ENCODE measurements around the gene ICE1.
"Not testable (repeated sequence)": the region's sequence is repeated elsewhere in the genome, so short reads cannot be mapped to it uniquely, and the experiment has no call there.

ICE1 gene

GRCh38 chr5:5453131-5453530, 30.7 kb downstream of the ICE1 start:
- DNase-seq (ENCODE audit: low read depth in 2 of 2): no peak

- DNase-seq (ENCODE audit: low read depth in 2 of 2): no peak
Measured at GRCh38 chr5:5454391-5454790, 31.9 kb downstream of the ICE1 start.

DNA sequence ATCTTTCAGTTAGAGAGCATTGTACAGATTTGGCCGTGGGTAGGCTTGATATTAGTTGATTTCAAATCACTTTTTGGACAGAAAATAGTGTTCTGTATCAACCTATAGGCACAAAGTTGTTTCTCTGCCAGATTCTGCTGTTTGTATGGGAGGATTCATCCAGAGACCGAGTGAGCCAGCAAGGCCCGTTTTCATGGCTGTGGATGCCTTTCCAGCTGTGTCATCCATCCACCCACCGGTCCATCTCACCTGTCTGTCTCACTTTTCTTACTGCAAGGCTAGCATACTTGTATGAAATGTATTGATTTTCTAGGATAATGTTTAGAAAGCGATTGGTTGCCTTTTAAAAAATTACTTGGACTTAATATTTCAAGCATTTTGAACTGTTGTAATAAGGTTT, 34.4 kb downstream of the ICE1 start:
- no peak for DNase-seq (ENCODE audit: low read depth in 2 of 2)

DNA sequence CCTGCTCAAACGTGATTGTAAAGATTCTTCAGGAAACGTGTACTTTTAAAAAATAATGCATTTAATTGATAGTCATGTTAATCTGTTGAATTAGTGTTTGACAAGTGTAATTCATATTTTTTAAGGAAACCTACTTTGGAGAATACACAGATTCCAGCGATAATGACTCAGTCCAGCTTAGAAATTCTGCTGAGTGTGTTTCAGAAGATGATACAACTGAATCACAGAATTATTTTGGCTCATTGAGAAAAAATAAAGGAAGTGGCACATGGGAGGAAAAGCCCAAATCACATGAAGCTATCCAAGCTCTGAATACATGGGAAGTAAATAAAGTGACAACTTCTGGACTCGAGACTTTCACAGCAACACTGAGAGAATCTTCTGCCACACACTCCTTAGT, 37.8 kb downstream of the ICE1 start:
- no peak for DNase-seq (ENCODE audit: low read depth in 2 of 2)

- no peak for DNase-seq (ENCODE audit: low read depth in 2 of 2)
Measured at GRCh38 chr5:5461012-5461411, 38.5 kb downstream of the ICE1 start.

- DNase-seq (ENCODE audit: low read depth in 2 of 2): no peak
Measured at GRCh38 chr5:5464036-5464715, 41.7 kb downstream of the ICE1 start.

GRCh38 chr5:5466227-5466626, 43.8 kb downstream of the ICE1 start:
- DNase-seq (ENCODE audit: low read depth in 2 of 2): no peak

GRCh38 chr5:5467737-5468136, 45.3 kb downstream of the ICE1 start:
- DNase-seq (ENCODE audit: low read depth in 2 of 2): no peak

- no peak for DNase-seq (ENCODE audit: low read depth in 2 of 2)
Measured at GRCh38 chr5:5470933-5471332, 48.5 kb downstream of the ICE1 start.

DNA sequence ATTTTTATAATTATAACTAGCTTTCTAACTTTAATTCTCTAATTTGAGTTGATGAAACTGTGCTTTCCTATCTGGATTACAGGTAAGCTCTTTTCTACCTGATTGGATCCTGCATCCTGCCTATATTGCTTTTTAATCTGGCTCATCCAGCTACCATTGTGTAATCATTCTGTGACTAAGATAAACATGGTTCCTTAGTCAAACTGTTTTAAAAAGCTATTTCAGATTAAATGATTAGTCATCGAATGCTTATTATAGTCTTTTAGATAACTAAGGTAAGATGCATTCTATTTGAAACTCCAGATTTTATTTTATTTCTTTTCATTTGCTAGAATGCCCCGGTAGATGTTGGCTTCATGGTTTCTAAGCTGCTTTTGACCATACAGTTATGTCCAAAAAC, 50.7 kb downstream of the ICE1 start:
- DNase-seq (ENCODE audit: low read depth in 2 of 2): no peak

- DNase-seq (ENCODE audit: low read depth in 2 of 2): no peak
Measured at GRCh38 chr5:5474961-5475360, 52.5 kb downstream of the ICE1 start.

DNA sequence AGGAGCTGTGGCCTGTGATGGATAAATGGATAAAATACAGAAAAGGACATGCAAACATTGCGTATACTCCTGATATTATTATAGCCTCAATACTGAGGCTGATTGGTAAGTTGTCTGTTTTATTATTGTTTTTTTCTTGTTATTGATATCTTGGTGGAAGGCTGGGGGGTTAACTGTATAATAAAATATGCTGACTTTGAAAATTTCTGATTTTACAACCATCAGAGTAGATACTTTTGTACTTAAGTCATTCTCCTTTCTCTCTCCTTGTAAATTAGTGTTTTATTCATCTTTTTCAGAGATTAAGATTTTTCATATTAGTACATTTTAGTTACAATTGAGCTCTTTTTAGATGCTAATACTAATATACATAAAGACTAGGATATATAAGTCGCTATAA, 53.5 kb downstream of the ICE1 start:
- DNase-seq (ENCODE audit: low read depth in 2 of 2): no peak

DNA sequence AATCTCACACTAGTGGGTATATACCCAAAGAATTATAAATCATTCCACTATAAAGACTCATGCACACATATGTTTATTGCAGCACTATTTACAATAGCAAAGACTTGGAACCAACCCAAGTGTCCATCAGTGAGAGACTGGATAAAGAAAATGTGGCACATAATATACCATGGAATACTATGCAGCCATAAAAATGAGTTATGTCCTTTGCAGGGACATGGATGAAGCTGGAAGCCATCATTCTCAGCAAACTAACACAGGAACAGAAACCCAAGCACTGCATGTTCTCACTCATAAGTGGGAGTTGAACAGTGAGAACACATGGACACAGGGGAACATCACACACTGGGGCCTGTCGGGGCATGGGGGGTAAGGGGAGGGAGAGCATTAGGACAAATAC, 57.1 kb downstream of the ICE1 start:
- not testable (repeated sequence) for DNase-seq (ENCODE audit: low read depth in 2 of 2)

GRCh38 chr5:5480481-5481111, 58.1 kb downstream of the ICE1 start:
- no peak for DNase-seq (ENCODE audit: low read depth in 2 of 2)

GRCh38 chr5:5481206-5481605, 58.7 kb downstream of the ICE1 start:
- no peak for DNase-seq (ENCODE audit: low read depth in 2 of 2)

DNA sequence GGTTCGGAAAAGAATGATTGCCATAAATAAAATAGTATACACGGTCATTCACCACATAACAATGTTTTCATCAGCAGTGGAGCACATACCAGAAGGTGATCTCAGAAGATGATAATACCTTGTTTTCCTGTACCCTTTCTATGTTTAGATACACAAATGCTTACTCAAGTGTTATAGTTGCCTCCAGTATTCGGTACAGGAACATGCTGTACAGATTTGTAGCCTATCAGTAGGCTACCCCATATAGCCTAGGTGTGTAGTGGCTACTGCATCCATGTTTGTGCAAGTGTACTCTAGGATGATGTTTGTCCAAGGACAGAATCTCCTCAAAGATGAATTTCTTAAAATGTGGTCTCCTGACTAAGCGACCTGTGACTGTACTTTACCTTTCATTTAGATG, 59.2 kb downstream of the ICE1 start:
- no peak for DNase-seq (ENCODE audit: low read depth in 2 of 2)

DNA sequence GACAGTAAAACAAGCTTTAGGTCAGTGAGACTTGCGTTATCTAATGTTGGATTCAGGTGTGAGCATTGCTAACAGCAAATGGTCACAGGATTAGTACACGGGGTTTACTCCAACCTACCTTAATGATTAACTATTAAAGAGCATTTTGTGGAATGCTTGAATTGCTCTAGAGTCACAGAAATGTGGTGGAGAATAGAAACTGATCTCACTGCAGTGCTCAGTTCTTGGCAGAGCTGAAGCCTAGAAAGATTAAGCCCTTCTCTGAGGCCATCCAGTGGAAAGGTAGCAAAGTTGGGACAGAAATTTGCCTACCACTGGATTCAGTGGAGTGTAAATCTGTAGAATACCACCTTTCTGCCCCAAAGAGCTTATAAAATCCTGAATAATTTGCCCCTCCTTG, 60.9 kb downstream of the ICE1 start:
- no peak for DNase-seq (ENCODE audit: low read depth in 2 of 2)

DNA sequence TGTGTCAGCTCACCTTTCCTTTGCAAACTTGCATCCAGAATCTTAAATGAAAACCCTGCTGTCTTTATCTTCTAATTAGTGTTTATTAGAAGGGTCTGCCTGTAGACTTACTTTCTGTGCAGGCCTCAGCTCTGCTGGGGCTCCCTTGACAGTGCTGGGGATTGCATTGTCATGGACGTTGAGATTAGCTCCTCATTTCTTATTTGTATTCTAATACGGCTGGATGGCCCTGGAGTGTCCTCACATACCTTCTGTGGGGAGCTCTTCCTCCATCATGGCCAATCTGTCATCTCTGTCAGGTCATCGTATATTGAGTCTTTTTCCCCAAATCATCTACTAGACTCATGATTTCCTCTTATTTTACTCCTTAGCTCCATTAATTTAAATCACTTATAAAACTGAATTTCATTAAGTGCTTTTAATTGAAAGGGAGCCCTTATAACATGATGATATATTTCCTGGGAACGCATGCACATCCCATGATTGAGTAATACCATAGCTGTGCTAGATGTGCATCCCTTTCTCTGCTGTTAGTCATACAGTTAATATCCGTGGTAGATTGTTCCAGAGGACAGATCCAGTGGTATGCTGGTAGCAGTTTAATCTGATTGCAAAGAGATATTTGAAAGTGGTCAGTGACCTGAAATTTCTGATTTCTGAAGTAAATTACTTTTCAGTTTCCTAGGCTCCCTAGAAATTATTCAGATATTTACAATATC, 61.6 kb downstream of the ICE1 start:
- no peak for DNase-seq (ENCODE audit: low read depth in 2 of 2)

DNA sequence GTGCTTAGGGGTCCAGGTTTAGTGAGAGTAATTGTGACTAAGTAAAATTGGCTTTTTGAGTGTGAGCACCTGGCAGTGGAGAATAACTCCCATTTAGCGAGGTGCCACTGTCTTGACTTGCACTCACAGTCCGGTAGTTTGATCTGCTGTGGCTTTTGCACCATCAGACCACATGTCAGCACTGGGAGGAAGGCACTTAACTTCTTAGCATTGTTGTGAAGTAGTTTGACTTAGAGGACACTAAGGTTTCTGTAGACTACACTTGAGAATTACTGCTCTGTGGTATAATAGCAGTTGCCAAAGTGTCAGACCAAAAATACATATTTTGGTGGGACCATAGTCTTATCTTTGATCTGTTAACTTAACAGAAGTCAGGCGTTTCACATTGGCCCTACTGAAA, 63.6 kb downstream of the ICE1 start:
- DNase-seq (ENCODE audit: low read depth in 2 of 2): no peak

- no peak for DNase-seq (ENCODE audit: low read depth in 2 of 2)
Measured at GRCh38 chr5:5487585-5488360, 65.3 kb downstream of the ICE1 start.

DNA sequence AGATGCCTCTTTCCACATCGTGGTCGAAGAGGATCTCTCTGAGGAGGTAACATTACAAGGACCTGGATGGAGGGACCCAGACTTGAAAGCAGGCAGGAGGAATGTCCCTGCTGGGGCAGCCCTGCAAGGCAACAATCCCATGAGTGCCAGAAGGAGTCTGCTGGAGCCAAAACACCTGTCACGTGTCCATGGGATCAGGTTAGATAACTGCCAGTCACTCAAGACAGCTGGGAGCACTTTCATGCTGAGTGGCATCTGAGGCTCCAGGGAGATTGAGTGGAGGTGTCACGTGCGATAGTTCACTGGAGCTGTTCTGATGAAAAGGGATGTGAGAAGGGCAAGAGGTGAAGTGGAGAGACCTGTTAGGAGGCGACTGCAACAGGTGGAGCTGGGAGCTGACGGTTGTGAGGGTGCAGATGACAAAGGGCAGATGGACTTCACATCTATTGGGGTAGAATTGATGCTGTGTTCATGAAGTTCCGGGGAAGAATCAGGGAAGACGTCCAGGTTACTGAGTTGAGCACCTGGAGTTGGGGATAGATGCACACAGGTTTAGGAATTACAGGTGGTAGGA, 68.4 kb downstream of the ICE1 start:
- no peak for DNase-seq (ENCODE audit: low read depth in 2 of 2)
